Activated T-cell treated with anti-CD3 and anti-CD28 coated beads, Interleukin-2, amount 50 U/mL, for 4 hours (primary cell): Measurements from ENCODE around the gene GH1. TPM values are rescaled to one million over a fixed set of nuclear protein-coding genes. Genes with fewer than 3 reads are reported as not detected.

Source experiments
- ATAC-seq, 2 donors: fragments of 200-7000 bp; cut with Tn5 transposase; one replicate each; pipeline ENCODE4 v1.10.0; 2021
- DNase-seq: peaks from one replicate; pipeline ENCODE4 v3.0.0-alpha.2; 2020
- H3K27me3 Mint-ChIP-seq: one replicate; pipeline ENCODE4 v1.8.0; 2021; ENCODE audit warnings: low read depth, mixed read lengths
- H3K36me3 Mint-ChIP-seq: one replicate; pipeline ENCODE4 v1.8.0; 2022; ENCODE audit warnings: mixed read lengths; ENCODE audit not compliant: insufficient read depth
- H3K4me1 Mint-ChIP-seq: one replicate; pipeline ENCODE4 v1.8.0; 2021; ENCODE audit warnings: low read depth, mixed read lengths
- H3K4me3 Mint-ChIP-seq: one replicate; pipeline ENCODE4 v1.8.0; 2021; ENCODE audit warnings: mild to moderate bottlenecking, moderate library complexity, mixed read lengths
- H3K9me3 Mint-ChIP-seq: one replicate; pipeline ENCODE4 v1.8.0; 2021; ENCODE audit warnings: mixed read lengths
- total RNA-seq, 3 donors: library from RNA; stranded (reverse); gene quantifications; one replicate each; pipeline ENCODE4 v1.2.1, GENCODE V29; 2021

Gene GH1
- total RNA-seq, 3 donors from 2014 or later: not detected

DNA sequence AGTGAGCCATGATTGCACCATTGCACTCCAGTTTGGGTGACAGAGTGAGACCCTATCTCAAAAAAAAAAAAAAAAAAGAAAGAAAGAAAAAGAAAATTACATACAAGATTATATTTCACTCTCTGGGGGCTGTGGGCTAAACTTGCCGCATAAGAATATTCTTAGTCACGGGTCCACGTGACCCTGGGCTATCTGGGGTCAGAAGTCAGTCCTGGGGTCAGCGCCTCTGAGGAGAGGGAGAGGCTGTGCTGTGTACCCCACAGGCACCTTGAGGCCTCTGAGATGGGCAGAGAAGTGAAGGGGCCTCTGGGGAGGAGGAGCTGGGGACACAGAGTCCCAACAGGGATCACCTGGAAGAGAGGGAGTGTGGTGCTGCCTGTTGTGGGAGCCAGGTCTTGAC is 19.3 kb upstream of the GH1 start:
- DNase-seq (no peak), ATAC-seq (no peak)
- Mint-ChIP-seq H3K27me3 (no peaks in the 10 kb centered on the region), H3K4me3 (no peak overlapping the region), H3K36me3 (no peaks in the 10 kb centered on the region), H3K4me1 (peaks cover 9% of the 10 kb centered on the region), H3K9me3 (no peaks in the 10 kb centered on the region)

DNA sequence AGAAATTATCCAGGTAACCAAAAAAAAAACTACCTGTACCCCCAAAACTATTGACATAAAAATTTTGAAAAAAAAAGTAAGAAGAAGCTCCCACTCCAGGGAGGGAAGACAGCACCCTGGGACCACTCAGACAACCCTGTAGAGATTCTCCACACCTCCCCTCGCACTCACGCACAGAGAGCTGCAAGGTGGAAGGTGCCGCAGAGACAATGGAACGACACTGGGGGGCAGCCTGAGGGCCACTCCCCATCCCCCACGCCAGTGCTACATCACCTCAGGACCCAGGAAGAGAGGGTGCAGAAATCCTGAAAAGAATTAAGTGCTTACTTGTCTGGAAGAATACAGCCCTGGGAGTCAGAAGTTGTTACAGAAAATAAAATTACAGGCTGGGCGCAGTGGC is 18.7 kb upstream of the GH1 start:
- no peaks in the 10 kb centered on the region for H3K27me3 Mint-ChIP-seq
- peaks cover 15% of the 10 kb centered on the region for H3K4me1 Mint-ChIP-seq
- H3K36me3 Mint-ChIP-seq: no peaks in the 10 kb centered on the region

DNA sequence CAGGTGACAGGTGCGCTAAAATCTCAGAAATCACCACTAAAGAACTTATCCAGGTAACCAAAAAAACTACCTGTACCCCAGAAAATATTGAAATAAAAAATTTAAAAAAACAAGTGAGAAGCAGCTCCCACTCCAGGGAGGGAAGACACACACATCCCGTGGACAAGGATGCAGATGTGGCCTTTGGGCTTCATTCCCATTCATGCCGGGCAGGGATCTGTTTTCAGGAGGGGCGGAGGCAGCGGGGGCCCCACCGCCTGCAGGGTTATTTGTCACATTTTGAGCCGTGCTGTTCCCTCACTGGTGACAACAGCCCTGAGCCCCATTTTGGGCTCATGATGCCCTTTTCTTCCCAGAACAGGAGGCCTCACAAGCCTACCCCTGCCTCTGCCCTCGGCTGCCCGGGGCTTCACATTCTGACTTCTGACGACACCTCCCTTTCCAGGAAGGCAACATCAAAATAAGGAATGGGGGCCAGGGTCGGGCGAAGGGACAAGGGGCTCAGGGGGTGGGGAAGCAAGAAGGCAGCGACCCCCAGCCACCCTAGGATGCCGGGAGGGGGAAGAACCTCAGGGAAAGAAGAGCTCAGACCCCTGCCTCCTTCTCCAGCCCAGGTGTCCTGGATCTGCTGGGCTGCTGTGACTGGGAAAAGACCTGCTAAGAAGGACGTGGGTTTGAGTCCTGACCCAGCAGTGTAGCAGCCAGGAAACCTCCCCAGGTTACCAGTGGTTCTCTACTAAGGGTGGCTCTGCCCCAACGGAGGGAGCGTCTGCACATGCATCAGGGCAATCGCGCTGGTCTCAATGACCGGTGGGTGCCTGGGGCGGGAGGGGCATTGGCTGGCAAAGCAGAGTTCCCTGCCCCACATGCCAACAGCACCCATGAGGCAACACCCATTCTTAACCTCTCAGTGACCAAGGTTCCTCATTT is 15.8 kb upstream of the GH1 start:
- H3K4me3 Mint-ChIP-seq: no peak overlapping the region
- H3K27me3 Mint-ChIP-seq: no peaks in the 10 kb centered on the region
- H3K36me3 Mint-ChIP-seq: no peaks in the 10 kb centered on the region
- H3K9me3 Mint-ChIP-seq: no peaks in the 10 kb centered on the region
- peaks cover 32% of the 10 kb centered on the region for H3K4me1 Mint-ChIP-seq
- ATAC-seq (no peak), DNase-seq (no peak)

More for the DNA sequence above, 18.7 kb upstream of the GH1 start:
- DNase-seq: no peak
- no peak for ATAC-seq
- H3K4me3 Mint-ChIP-seq: no peak overlapping the region
- no peaks in the 10 kb centered on the region for H3K9me3 Mint-ChIP-seq

DNA sequence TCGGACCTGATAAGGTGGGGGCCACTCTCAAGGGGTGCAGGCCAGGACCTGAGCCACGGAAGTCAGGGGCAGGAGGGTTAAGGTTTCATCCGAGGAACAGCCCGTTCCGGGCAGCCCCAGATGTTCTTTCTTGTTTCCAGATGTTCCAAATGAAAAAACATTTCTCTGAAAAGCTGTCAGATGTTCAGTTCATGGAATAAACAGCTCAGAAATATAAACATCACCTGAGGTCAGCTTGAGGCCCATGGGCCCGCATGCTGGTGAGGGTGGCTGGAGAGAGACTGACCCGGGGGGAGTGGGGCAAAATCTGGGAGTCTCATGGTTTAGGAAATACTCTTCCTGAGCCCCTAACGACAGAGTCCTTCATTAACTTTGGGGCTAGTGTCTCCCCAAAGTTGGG is 15.0 kb upstream of the GH1 start:
- DNase-seq (no peak), ATAC-seq (no peak)
- Mint-ChIP-seq H3K36me3 (no peaks in the 10 kb centered on the region), H3K9me3 (no peaks in the 10 kb centered on the region), H3K27me3 (no peaks in the 10 kb centered on the region), H3K4me1 (peaks cover 29% of the 10 kb centered on the region), H3K4me3 (no peak overlapping the region)

DNA sequence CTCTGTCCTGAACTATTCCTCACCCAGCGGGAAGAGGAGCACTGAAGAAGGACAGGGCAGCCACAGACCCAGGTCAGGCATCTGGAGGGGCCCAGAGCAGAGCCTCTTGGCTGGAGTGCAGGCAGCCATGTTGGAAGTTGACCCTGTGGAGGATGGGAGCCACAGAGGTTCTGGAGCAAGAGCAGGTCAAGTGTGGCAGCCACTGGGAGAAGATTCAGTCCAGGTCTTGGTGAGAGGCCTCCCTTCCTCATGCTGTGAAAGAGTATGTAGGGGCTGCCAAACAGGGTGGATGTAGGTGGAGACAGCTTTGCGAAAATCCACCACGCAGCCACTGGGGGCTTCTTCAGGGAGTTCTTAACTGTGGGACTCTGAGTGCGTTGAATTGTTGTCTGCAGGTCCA is 14.1 kb upstream of the GH1 start:
- Mint-ChIP-seq H3K4me3 (peak overlapping the region; percentile 88), H3K36me3 (no peaks in the 10 kb centered on the region), H3K9me3 (no peaks in the 10 kb centered on the region), H3K4me1 (peaks cover 27% of the 10 kb centered on the region), H3K27me3 (no peaks in the 10 kb centered on the region)
- DNase-seq (no peak), ATAC-seq (no peak)

DNA sequence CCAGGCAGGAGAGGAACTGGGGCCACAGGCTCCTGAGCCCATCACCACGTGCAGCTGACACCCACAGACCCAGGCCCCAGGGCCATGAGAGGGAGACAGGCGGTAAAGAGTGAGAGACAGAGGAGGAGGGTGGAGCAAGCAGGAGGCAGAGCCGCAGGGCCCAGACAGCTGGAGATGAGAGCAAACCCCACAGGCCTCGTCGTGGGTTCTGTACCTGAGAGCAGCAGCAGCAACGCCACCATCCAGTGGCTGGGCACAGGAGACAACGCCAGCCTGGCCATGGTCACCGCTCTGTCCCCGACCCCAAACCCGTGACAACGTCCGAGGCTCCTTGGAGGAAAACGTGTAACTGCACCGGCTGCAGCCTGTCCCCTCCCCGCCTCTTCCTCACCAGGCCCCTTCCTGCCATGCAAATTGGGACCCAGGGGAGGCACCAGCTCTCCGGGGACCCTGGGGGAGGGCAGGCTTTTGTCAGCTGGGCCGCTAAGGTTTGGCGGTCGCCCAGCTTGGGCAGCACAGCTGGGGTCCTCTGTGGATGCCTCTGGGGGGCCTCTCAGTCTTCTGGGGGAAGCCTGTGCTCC is 13.4 kb upstream of the GH1 start, which contains the start of gene CD79B:
CD79B (minus strand) TSS at position 351 of the 581 bp plus-strand sequence; CDS start at position 281, 70 bp downstream.
- DNase-seq (no peak), ATAC-seq (peak; percentile 76 to 77)
- H3K4me3 Mint-ChIP-seq: peak within 1 kb of the TSS; percentile 88
- H3K36me3 Mint-ChIP-seq: no peaks in the 10 kb centered on the region
- peaks cover 27% of the 10 kb centered on the region for H3K4me1 Mint-ChIP-seq
- no peaks in the 10 kb centered on the region for H3K9me3 Mint-ChIP-seq
- no peaks in the 10 kb centered on the region for H3K27me3 Mint-ChIP-seq

DNA sequence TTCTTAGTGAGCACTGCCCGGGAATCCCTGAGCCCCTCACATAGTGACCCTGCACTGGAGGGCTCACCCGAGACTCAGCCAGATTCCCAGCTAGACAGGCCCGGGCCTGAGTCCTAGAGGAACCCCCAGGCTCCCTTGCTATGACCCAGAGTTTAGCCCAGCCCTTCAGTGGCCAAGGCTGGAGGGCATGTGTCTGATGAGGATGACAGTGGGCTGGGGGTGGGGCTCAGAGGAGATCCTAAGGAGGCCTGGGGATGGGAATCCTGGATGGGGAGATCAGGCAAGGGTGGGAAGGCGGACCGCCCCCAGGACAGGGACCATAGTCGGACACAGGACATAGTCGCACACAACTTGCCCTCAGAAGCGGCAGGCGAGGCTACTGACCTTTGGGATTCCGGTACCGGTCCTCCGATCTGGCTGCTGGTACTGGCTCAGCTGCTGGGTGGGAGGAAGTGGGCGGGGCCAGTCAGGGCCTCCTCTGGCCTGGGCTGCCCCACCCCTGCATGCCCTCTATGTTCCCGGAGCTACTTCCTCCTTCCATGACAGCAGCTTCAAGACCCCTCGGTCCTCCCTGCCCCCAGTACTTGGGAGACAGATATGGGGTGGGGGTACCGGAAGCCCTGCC is 12.4 kb upstream of the GH1 start:
- Mint-ChIP-seq H3K9me3 (no peaks in the 10 kb centered on the region), H3K27me3 (no peaks in the 10 kb centered on the region), H3K4me3 (peak overlapping the region; percentile 88), H3K4me1 (peaks cover 26% of the 10 kb centered on the region), H3K36me3 (no peaks in the 10 kb centered on the region)
- DNase-seq: peak; percentile 45
- ATAC-seq: peak; percentile 64 to 69

DNA sequence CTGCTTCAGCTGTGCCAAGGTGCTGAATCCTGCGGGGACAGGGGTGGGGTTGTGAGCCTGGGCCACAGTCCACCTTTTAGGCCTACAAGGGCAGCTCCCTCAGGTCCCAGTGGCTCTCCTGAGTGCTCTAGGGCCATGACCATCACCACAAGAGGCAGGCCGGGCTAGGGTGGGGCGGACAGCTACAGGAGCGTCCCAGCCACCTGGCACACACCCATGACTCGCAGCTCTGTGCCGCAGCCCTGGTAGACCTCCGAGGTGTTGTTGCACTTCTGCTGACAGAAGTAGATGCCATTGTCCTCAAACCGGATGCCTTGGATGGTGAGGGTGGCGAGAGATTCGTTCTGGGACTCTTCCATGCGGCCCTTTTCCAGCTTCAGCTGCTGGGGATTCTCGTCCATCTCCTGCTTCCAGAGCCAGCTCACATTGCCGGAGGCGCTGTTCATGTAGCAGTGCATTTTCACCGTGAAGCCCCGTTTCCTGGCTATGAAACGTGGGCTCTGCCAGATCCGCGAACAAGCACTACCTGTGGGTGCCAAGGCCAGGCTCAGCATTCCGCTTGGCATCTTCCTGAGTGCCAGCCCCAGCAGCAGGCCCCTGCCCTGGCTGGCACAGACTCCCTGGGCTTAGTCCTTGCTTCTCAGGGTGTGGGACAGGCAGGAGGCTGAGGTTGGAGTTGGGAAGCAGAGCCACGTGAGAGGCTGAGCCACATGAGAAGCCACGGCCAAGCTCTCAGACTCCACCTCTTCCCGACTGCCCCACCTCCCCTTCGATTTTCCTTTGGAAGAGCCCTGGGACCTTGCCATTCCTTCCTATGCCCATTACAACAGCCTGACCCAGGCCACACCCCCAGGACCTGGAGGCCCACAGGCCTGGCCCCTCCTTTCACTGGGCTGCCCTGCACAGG is 11.5 kb upstream of the GH1 start:
- Mint-ChIP-seq H3K9me3 (no peaks in the 10 kb centered on the region), H3K4me3 (peak overlapping the region; percentile 88), H3K36me3 (no peaks in the 10 kb centered on the region), H3K4me1 (peaks cover 25% of the 10 kb centered on the region), H3K27me3 (no peaks in the 10 kb centered on the region)
- DNase-seq (no peak), ATAC-seq (no peak)

DNA sequence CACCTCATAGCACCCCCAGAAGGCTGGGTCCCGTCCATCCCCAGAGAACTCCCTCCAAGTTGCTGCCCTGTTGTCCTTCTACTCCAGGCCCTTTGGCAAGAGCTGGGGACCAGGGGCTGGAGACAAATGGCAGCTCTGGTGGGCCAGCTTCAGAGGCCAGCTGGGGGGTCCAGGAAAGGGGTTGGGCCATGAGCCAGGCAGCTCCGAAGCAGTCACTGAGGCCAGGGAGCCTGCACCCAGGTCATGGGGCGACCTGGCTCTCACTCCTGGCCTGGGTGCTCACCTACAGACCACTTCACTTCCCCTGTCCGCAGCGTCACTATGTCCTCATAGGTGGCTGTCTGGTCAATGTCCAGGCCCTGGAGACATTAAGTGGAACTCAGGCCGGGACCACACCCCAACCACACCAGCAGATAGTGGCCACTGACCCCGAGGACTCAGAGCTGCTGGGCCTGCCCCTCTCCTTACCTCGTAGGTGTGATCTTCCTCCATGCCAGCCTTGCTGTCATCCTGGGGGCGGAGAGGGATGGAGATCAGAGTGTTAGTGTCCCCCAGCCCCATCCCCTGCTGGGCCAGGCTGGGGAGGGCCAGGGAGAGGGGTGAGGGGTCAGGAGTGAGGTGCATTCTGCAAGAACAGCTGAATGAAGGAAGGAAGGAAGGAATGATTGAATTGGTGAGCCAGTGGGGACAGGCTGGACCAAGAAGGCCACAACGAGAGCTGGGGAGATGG is 10.5 kb upstream of the GH1 start:
- DNase-seq: no peak

DNA sequence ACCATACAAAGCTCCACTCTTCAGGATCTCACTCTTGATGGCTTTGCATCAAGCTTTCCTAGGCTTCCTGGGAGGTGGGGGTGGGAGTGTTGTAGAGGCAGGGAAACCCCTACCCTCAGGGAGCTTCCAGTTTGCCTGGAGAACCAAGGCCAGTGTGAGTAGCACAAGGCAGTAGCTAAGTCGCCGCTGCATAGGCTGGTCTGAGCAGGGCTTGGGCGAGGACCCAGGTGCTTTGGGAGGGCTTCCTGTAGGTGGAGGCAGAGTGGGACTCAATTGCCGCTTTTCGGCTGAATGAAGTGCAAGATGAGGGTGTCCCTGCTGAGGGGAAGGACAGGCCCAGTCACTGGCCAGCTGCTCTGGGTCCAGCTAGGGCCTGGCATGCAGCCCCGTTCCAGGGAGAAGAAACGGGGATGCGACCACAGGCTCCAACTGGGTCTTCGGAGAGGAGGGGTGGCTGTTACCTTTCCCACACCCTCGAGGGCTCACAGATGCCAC is 9.6 kb upstream of the GH1 start:
- DNase-seq: no peak
- H3K27me3 Mint-ChIP-seq: no peaks in the 10 kb centered on the region
- H3K36me3 Mint-ChIP-seq: no peaks in the 10 kb centered on the region
- H3K4me1 Mint-ChIP-seq: peaks cover 24% of the 10 kb centered on the region
- H3K4me3 Mint-ChIP-seq: no peak overlapping the region
- no peaks in the 10 kb centered on the region for H3K9me3 Mint-ChIP-seq
- ATAC-seq: no peak

More for the DNA sequence above, 10.5 kb upstream of the GH1 start:
- H3K36me3 Mint-ChIP-seq: no peaks in the 10 kb centered on the region
- no peaks in the 10 kb centered on the region for H3K9me3 Mint-ChIP-seq
- no peaks in the 10 kb centered on the region for H3K27me3 Mint-ChIP-seq
- no peak overlapping the region for H3K4me3 Mint-ChIP-seq
- no peak for ATAC-seq
- peaks cover 25% of the 10 kb centered on the region for H3K4me1 Mint-ChIP-seq

DNA sequence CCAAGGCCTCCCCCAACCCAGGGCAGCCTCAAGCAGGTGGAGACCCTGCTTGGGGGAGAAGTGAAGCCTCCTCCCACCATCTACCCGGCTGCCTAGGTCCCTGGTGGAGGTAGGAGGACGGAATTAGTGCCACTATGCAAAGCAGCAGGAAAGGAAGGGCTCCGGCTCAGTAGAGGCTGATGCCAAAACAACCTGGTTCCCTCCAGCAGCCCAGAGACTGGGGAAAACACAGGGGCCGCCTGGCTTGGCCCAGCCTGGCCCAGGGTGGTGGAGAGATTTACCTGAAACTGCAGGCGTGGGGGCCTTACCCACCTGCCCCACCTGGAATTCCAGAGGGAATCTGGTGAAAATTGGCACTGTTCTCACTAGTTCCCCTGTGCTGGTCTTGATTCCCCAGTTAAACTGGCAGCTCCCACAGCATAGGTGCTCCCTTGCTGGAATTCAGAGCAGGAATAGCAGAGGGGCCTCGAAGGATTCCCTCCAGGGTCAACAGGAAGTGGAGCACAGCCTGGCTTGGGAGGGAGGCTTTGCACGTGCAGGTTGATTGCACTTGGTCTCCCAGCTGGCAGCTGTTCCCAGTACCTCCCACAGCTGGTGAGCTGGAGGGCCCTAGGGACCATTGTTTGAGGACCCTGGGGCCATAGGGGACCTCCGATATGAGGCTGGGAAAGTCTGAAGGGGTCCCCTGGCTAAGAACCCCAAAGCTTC is 9.0 kb upstream of the GH1 start:
- no peak for DNase-seq
- Mint-ChIP-seq H3K9me3 (no peaks in the 10 kb centered on the region), H3K36me3 (no peaks in the 10 kb centered on the region), H3K4me1 (peaks cover 21% of the 10 kb centered on the region), H3K27me3 (no peaks in the 10 kb centered on the region), H3K4me3 (no peak overlapping the region)
- ATAC-seq: no peak

DNA sequence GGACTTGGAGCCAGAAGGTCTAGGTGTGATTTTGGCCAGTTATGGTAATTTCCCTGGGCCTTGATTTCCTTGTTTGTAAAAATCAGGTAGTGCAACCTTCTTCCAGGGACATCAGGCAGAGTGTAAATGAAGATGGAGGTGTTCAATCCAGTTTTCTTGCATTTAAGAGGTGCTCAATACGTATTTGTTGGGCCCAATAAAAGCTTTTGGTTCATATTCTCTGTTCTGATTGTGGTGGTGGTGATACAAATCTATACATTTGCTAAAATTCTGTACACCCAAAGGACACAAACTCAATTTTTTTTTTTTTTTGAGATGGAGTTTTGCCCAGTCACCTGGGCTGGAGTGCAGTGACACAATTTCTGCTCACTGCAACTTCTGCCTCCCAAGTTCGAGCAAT is 7.5 kb upstream of the GH1 start:
- no peak for ATAC-seq
- H3K9me3 Mint-ChIP-seq: no peaks in the 10 kb centered on the region

DNA sequence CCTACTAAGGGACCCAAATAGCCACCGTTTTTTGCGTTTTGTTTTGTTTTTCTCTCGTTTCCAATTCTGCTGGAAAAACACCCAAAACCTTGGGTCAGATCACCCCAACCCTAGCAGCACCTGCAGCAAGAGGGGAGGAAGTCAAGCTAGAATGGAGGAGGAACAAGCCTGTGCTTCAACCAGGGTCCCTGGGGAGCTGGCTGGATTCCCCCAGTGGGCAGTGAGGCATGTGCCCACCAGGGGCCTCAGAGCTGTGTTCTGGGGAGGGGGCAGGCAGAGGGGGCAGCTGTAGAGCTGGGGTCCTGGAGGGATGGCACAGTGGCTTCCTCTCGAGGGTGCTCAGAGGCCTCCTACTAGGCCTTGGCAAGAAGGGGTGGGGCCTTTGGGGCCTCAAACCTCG is 7.0 kb upstream of the GH1 start:
- no peaks in the 10 kb centered on the region for H3K9me3 Mint-ChIP-seq
- no peak for DNase-seq

More for the DNA sequence above, 7.5 kb upstream of the GH1 start:
- no peak for DNase-seq
- Mint-ChIP-seq H3K4me3 (no peak overlapping the region), H3K36me3 (no peaks in the 10 kb centered on the region), H3K27me3 (no peaks in the 10 kb centered on the region), H3K4me1 (peaks cover 8% of the 10 kb centered on the region)

More for the DNA sequence above, 7.0 kb upstream of the GH1 start:
- no peak for ATAC-seq
- peaks cover 3% of the 10 kb centered on the region for H3K4me1 Mint-ChIP-seq
- H3K27me3 Mint-ChIP-seq: no peaks in the 10 kb centered on the region
- no peak overlapping the region for H3K4me3 Mint-ChIP-seq
- no peaks in the 10 kb centered on the region for H3K36me3 Mint-ChIP-seq
